ENCODE results near the gene GRK6. TPM values are rescaled to one million over a fixed set of nuclear protein-coding genes. Genes with fewer than 3 reads are reported as not detected.
A peak's percentile ranks its signal among the peaks of the same experiment; 100 is the strongest.

The GRK6 gene
- total and polyA plus RNA-seq, 9 of the 15 experiments (the other 6 are each of a cell fraction or from before 2014, with no cell fraction given): 0.63 to 122 (median 44.5) TPM

- TF ChIP-seq ILF3 (IDR thresholded peaks at IDR 0.05; ENCODE audit: borderline replicate concordance): no peak
- 0 out of 2 replicates have a peak, but pooled peaks have one; percentile 10 for TF ChIP-seq GABPB1 (CRISPR knock-in tag; IDR thresholded peaks at IDR 0.05)
- TF ChIP-seq BRF2 (IDR thresholded peaks at IDR 0.05; ENCODE audit: borderline replicate concordance, insufficient read depth, insufficient read length): no peak
- no peak for TF ChIP-seq SIX5 (IDR thresholded peaks at IDR 0.05; ENCODE audit: borderline replicate concordance in 1 of 2, insufficient read depth in 1 of 2, low read depth in 1 of 2, low read length in 2 of 2)
- peak; percentile 68; the same call in 1 of the 2 replicates for TF ChIP-seq HNRNPUL1 (IDR thresholded peaks at IDR 0.05; ENCODE audit: low read length)
- peak; percentile 77 for TF ChIP-seq POLR2G (IDR thresholded peaks at IDR 0.05; ENCODE audit: low read depth, low read length)
- TF ChIP-seq E2F6 (IDR thresholded peaks at IDR 0.05; ENCODE audit: borderline replicate concordance in 1 of 2, extremely low read depth in 1 of 2, insufficient read depth in 1 of 2, insufficient read length in 1 of 2, low read depth in 1 of 2, low read length in 1 of 2, poor library complexity in 1 of 2, severe bottlenecking in 1 of 2): peak in 1 of 2 experiments; percentile 3
- TF ChIP-seq ZSCAN32 (CRISPR knock-in tag; IDR thresholded peaks at IDR 0.05): no peak
- peak; percentile 53 for TF ChIP-seq RBM22 (IDR thresholded peaks at IDR 0.05; ENCODE audit: low read depth, low read length, poor library complexity, severe bottlenecking)
- no peak for TF ChIP-seq STAT6 (CRISPR knock-in tag; IDR thresholded peaks at IDR 0.05)
- no peak for TF ChIP-seq ZNF124 (CRISPR knock-in tag; IDR thresholded peaks at IDR 0.05)
- TF ChIP-seq EGR1 (conservative IDR thresholded peaks at IDR 0.05): no peak
- TF ChIP-seq IRF2 (CRISPR knock-in tag; IDR thresholded peaks at IDR 0.05): no peak
Measured at GRCh38 chr5:177447611-177448243, 21.3 kb downstream of the GRK6 start (continued).

Data from K562 (cell line).